DMS53 (cell line): ENCODE measurements around the gene INSL3.
"Not testable (repeated sequence)": the region's sequence is repeated elsewhere in the genome, so short reads cannot be mapped to it uniquely, and the experiment has no call there.

Experiments
- DNase-seq: peaks from one replicate; lab custom pipeline; 2025; lab: John Stamatoyannopoulos, UW

The INSL3 gene

GRCh38 chr19:17817668-17818363 lies 3.5 kb downstream of the INSL3 start:
- no peak for DNase-seq

- DNase-seq: no peak
These were observed 9.2 kb downstream of the INSL3 start for GRCh38 chr19:17812099-17812498.

GRCh38 chr19:17811681-17812080 lies 9.6 kb downstream of the INSL3 start:
- no peak for DNase-seq

GRCh38 chr19:17811103-17811502 lies 10.2 kb downstream of the INSL3 start:
- no peak for DNase-seq

GRCh38 chr19:17807731-17808316 lies 13.5 kb downstream of the INSL3 start:
- no peak for DNase-seq

- DNase-seq: no peak
These were observed 14.4 kb downstream of the INSL3 start for GRCh38 chr19:17806945-17807344.

GRCh38 chr19:17805427-17805826 lies 15.9 kb downstream of the INSL3 start:
- no peak for DNase-seq

- DNase-seq: no peak
These were observed 17.9 kb downstream of the INSL3 start for GRCh38 chr19:17803264-17803896.

- no peak for DNase-seq
These were observed 19.0 kb downstream of the INSL3 start for GRCh38 chr19:17802137-17802858.

GRCh38 chr19:17798599-17798998 lies 22.7 kb downstream of the INSL3 start:
- not testable (repeated sequence) for DNase-seq

- peak; percentile 83 for DNase-seq
These were observed 23.7 kb downstream of the INSL3 start for GRCh38 chr19:17797424-17798201.

- no peak for DNase-seq
These were observed 24.4 kb downstream of the INSL3 start for GRCh38 chr19:17796838-17797423.

- peak; percentile 51 for DNase-seq
These were observed 25.1 kb downstream of the INSL3 start for GRCh38 chr19:17796013-17796837.

- no peak for DNase-seq
These were observed 25.8 kb downstream of the INSL3 start for GRCh38 chr19:17795495-17795856.

- DNase-seq: peak; percentile 92
These were observed 26.4 kb downstream of the INSL3 start, which contains the start of gene B3GNT3 for GRCh38 chr19:17794731-17795494. TSS of gene B3GNT3 (plus strand) at chr19:17795138. CDS start at chr19:17807808, 12,670 bp downstream.

- DNase-seq: no peak
These were observed 26.9 kb downstream of the INSL3 start for GRCh38 chr19:17794412-17794730.

GRCh38 chr19:17790059-17790780 lies 31.1 kb downstream of the INSL3 start:
- peak; percentile 71 for DNase-seq

GRCh38 chr19:17788632-17789031 lies 32.7 kb downstream of the INSL3 start:
- DNase-seq: no peak

GRCh38 chr19:17787274-17787913 lies 33.9 kb downstream of the INSL3 start:
- DNase-seq: no peak
